ENCODE measurements around the gene ALG10. TPM values are rescaled to one million over a fixed set of nuclear protein-coding genes. Genes with fewer than 3 reads are reported as not detected.
"Not testable (repeated sequence)": the region's sequence is repeated elsewhere in the genome, so short reads cannot be mapped to it uniquely, and the experiment has no call there.

ALG10 gene
- total and polyA plus RNA-seq, 8 donors, result 6.7 to 13.1 (median 9.8) TPM

- Histone ChIP-seq H3K9me3 (no peaks in the 10 kb centered on the region), H3K27ac (no peak overlapping the region), H3K36me3 (no peaks in the 10 kb centered on the region), H3K27me3 (no peaks in the 10 kb centered on the region), H3K4me3 (no peak overlapping the region), H3K4me1 (no peaks in the 10 kb centered on the region)
- intact Hi-C loops (cut with DNase I), result no loop called here
- no peak for TF ChIP-seq CTCF (IDR thresholded peaks at IDR 0.05)
- no peak for ATAC-seq
- no peak for DNase-seq
Measured at GRCh38 chr12:34030591-34030990, 8.3 kb downstream of the ALG10 start.

GRCh38 chr12:34033628-34034296, 11.5 kb downstream of the ALG10 start:
- H3K36me3 ChIP-seq, result no peaks in the 10 kb centered on the region
- intact Hi-C loops (cut with DNase I), result no loop called here
- no peaks in the 10 kb centered on the region for H3K27me3 ChIP-seq
- TF ChIP-seq CTCF (IDR thresholded peaks at IDR 0.05), result peak; percentile 35 to 43
- H3K27ac ChIP-seq, result no peak overlapping the region
- ATAC-seq, result no peak
- H3K4me3 ChIP-seq, result no peak overlapping the region
- peak in 1 of 4 donors; percentile 5 for DNase-seq
- no peaks in the 10 kb centered on the region for H3K9me3 ChIP-seq
- no peaks in the 10 kb centered on the region for H3K4me1 ChIP-seq

- DNase-seq; intact Hi-C loops (cut with DNase I); ATAC-seq: not testable (repeated sequence)
Measured at GRCh38 chr12:34038357-34038756, 16.1 kb downstream of the ALG10 start.

GRCh38 chr12:34046570-34046969, 24.3 kb downstream of the ALG10 start:
- Histone ChIP-seq H3K9me3 (peaks cover 0 to 26% of the 10 kb centered on the region in 2 donors), H3K27ac (no peak overlapping the region), H3K4me1 (no peaks in the 10 kb centered on the region), H3K36me3 (no peaks in the 10 kb centered on the region), H3K4me3 (no peak overlapping the region), H3K27me3 (no peaks in the 10 kb centered on the region)
- DNase-seq, result no peak
- TF ChIP-seq CTCF (IDR thresholded peaks at IDR 0.05), result no peak
- ATAC-seq, result no peak
- intact Hi-C loops (cut with DNase I), result no loop called here

More at GRCh38 chr12:34038357-34038756, 16.1 kb downstream of the ALG10 start:
- not testable (repeated sequence) for H3K27ac ChIP-seq, H3K27me3 ChIP-seq, H3K4me1 ChIP-seq, H3K4me3 ChIP-seq, H3K36me3 ChIP-seq, H3K9me3 ChIP-seq

- H3K27ac ChIP-seq; DNase-seq; H3K4me1 ChIP-seq; H3K36me3 ChIP-seq; intact Hi-C loops (cut with DNase I); ATAC-seq; H3K27me3 ChIP-seq; H3K4me3 ChIP-seq: not testable (repeated sequence)
- H3K9me3 ChIP-seq, result peaks cover 0 to 33% of the 10 kb centered on the region in 2 donors
Measured at GRCh38 chr12:34047855-34048254, 25.6 kb downstream of the ALG10 start.

- intact Hi-C loops (cut with DNase I), result no loop called here
- Histone ChIP-seq H3K4me1 (no peaks in the 10 kb centered on the region), H3K27ac (no peak overlapping the region), H3K36me3 (no peaks in the 10 kb centered on the region), H3K4me3 (no peak overlapping the region), H3K9me3 (peaks cover 0 to 33% of the 10 kb centered on the region in 2 donors), H3K27me3 (no peaks in the 10 kb centered on the region)
- TF ChIP-seq CTCF (IDR thresholded peaks at IDR 0.05), result no peak
- DNase-seq, result no peak
- no peak for ATAC-seq
Measured at GRCh38 chr12:34048714-34049113, 26.4 kb downstream of the ALG10 start.
